Osteoblast (primary cell): Measurements from ENCODE around the gene ABCC11. TPM values are rescaled to one million over a fixed set of nuclear protein-coding genes. Genes with fewer than 3 reads are reported as not detected.
A peak's percentile ranks its signal among the peaks of the same experiment; 100 is the strongest.

ENCODE experiments used
- DNase-seq: peaks from one replicate; pipeline ENCODE4 v3.0.0; 2011; ENCODE audit warnings: low spot score, mixed read lengths; ENCODE audit not compliant: insufficient read length; ENCODE audit errors: missing footprints
- H2AFZ ChIP-seq: 2 replicates; pipeline ENCODE4 v1.6.0; 2011; ENCODE audit warnings: mild to moderate bottlenecking, low read length
- H3K27ac ChIP-seq: 2 replicates; pipeline ENCODE4 v1.5.1; 2011; ENCODE audit warnings: mild to moderate bottlenecking, low read depth, low read length, moderate library complexity
- H3K27me3 ChIP-seq: 2 replicates; pipeline ENCODE4 v1.6.0; 2012; ENCODE audit warnings: mild to moderate bottlenecking, control low read depth, inconsistent platforms, low read length, moderate library complexity; ENCODE audit not compliant: insufficient read depth
- H3K36me3 ChIP-seq: 2 replicates; pipeline ENCODE4 v1.5.1; 2011; ENCODE audit warnings: mild to moderate bottlenecking, low read length, control low read depth, moderate library complexity; ENCODE audit not compliant: insufficient read depth
- H3K4me1 ChIP-seq: 2 replicates; pipeline ENCODE4 v1.5.1; 2011; ENCODE audit warnings: mild to moderate bottlenecking, low read length, control low read depth, moderate library complexity; ENCODE audit not compliant: insufficient read depth
- H3K4me2 ChIP-seq: 2 replicates; pipeline ENCODE4 v1.6.0; 2011; ENCODE audit warnings: mild to moderate bottlenecking, low read length; ENCODE audit not compliant: insufficient read depth
- H3K4me3 ChIP-seq: fragments of 200-600 bp; sonication (generic); 3 replicates; pipeline ENCODE4 v1.5.1; 2012; ENCODE audit warnings: mild to moderate bottlenecking, low read length, inconsistent platforms; ENCODE audit not compliant: insufficient read depth
- H3K79me2 ChIP-seq: 2 replicates; pipeline ENCODE4 v1.6.0; 2012; ENCODE audit warnings: mild to moderate bottlenecking, low read length, control low read depth, inconsistent platforms; ENCODE audit not compliant: insufficient read depth
- H3K9me3 ChIP-seq: 2 replicates; pipeline ENCODE4 v1.5.1; 2011; ENCODE audit warnings: low read depth, low read length, control low read depth
- H4K20me1 ChIP-seq: 2 replicates; pipeline ENCODE4 v1.6.0; 2012; ENCODE audit warnings: mild to moderate bottlenecking, low read length, control low read depth; ENCODE audit not compliant: insufficient read depth
- CTCF ChIP-seq: IDR thresholded peaks from 2 replicates; pipeline ENCODE4 v1.5.1; 2011; ENCODE audit warnings: mild to moderate bottlenecking, low read depth, low read length, moderate library complexity; ENCODE audit errors: extremely low read depth
- total RNA-seq: library from RNA; depleted of rRNA; stranded (reverse); fragments of >200 nt; gene quantifications from 2 replicates; pipeline ENCODE4 v1.2.3, GENCODE V29; 2012

ABCC11 gene
- total RNA-seq, 1 donor, result under 0.01 TPM

GRCh38 chr16:48121276-48121675, 126.1 kb downstream of the ABCC11 start:
- Histone ChIP-seq H3K27me3 (no peaks in the 10 kb centered on the region), H4K20me1 (no peaks in the 10 kb centered on the region), H3K9me3 (no peaks in the 10 kb centered on the region), H3K36me3 (no peaks in the 10 kb centered on the region), H3K27ac (no peak overlapping the region), H2AFZ (no peak overlapping the region), H3K79me2 (no peaks in the 10 kb centered on the region), H3K4me3 (no peak overlapping the region), H3K4me1 (peaks cover 23% of the 10 kb centered on the region), H3K4me2 (no peak overlapping the region)
- no peak for TF ChIP-seq CTCF
- no peak for DNase-seq

- Histone ChIP-seq H2AFZ (no peak overlapping the region), H3K27me3 (no peaks in the 10 kb centered on the region), H3K9me3 (no peaks in the 10 kb centered on the region), H3K4me2 (no peak overlapping the region), H3K27ac (no peak overlapping the region), H3K4me1 (peaks cover 17% of the 10 kb centered on the region), H3K79me2 (no peaks in the 10 kb centered on the region), H3K4me3 (no peak overlapping the region), H4K20me1 (no peaks in the 10 kb centered on the region), H3K36me3 (no peaks in the 10 kb centered on the region)
- DNase-seq, result no peak
- TF ChIP-seq CTCF, result no peak
Observed at GRCh38 chr16:48118841-48119240, 128.5 kb downstream of the ABCC11 start.

DNA sequence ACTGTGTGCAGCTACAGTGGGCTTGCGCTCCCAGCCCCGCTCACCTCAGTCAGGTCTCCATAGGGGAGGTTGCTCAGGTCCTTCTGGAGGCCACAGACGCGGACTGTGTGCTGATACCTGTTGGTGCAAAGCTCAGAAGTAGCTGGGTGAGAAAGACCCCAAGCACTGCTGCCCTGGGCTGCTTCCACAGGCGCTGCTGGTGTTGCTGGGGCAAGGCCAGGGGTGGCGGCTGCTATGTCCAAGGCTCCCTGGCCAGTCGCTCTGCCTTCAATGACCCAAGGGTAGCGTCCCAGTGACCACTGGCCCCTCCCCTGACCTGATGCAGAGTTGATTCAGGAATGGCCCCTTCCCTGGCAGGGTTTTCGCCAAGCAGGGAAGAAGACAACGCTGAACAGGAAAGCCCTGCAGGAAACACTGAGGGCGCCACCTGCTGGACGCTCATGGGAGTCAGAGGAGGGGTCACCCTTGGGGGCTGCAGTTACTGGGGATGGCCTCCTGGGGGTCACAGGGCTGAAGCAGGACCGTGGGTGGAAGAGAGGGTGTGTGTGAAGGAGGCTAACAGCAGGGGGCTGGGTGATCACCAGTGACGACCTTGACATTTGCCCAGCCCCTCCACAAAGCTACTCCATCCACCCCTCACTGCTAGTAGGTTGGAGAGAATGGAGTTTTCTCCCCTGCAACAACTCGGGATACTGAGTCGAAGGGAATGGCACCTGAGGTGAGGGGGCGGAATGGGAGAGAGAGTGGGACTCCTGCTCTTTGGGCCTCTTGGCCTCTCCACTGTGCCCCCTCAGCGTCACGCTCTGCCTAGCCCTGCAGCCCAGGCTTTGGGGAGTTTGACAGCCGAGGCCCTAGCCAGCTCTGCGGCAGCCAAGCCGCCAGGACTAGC, 129.9 kb downstream of the ABCC11 start:
- H3K36me3 ChIP-seq, result no peaks in the 10 kb centered on the region
- H3K4me2 ChIP-seq, result no peak overlapping the region
- H4K20me1 ChIP-seq, result no peaks in the 10 kb centered on the region
- peaks cover 3% of the 10 kb centered on the region for H3K4me1 ChIP-seq
- no peaks in the 10 kb centered on the region for H3K27me3 ChIP-seq
- peak; percentile 91 for TF ChIP-seq CTCF
- DNase-seq, result peak; percentile 95
- no peaks in the 10 kb centered on the region for H3K9me3 ChIP-seq
- H3K79me2 ChIP-seq, result no peaks in the 10 kb centered on the region
- no peak overlapping the region for H2AFZ ChIP-seq
- H3K27ac ChIP-seq, result no peak overlapping the region
- H3K4me3 ChIP-seq, result no peak overlapping the region

Other genes with a start within 250 kb of the ABCC11 start
- gene ABCC12, start 91.5 kb downstream of the ABCC11 start, total RNA-seq, result not detected in 2 replicates
- gene LONP2, start 3.2 kb downstream of the ABCC11 start, total RNA-seq, result 54.5 and 56.8 TPM in 2 replicates
- gene SIAH1, start 137.9 kb upstream of the ABCC11 start, total RNA-seq, result 41.8 and 43.1 TPM in 2 replicates